ENCODE data around the gene PLEKHO1. TPM values are rescaled to one million over a fixed set of nuclear protein-coding genes. Genes with fewer than 3 reads are reported as not detected.
"Not testable (repeated sequence)": the region's sequence is repeated elsewhere in the genome, so short reads cannot be mapped to it uniquely, and the experiment has no call there.

PLEKHO1 gene
- 10 to 100 TPM; 41.4 to 67.8 (median 56.2) TPM for polyA plus RNA-seq (ENCODE audit: insufficient read length in 4 of 4)

- peak in 1 of 4 donors; percentile 56 for DNase-seq (ENCODE audit: low read depth in 4 of 4, low spot score in 2 of 4)
Observed at GRCh38 chr1:150149271-150150132, at the start of gene PLEKHO1. TSS of gene PLEKHO1 (plus strand) at chr1:150149916. CDS start at chr1:150150258, 342 bp downstream.

GRCh38 chr1:150102986-150103385, 46.7 kb upstream of the PLEKHO1 start:
- DNase-seq (ENCODE audit: low read depth in 4 of 4, low spot score in 2 of 4) = no peak

- no peak for DNase-seq (ENCODE audit: low read depth in 4 of 4, low spot score in 2 of 4)
Observed at GRCh38 chr1:150106341-150106740, 43.4 kb upstream of the PLEKHO1 start.

- DNase-seq (ENCODE audit: low read depth in 4 of 4, low spot score in 2 of 4) = no peak
Observed at GRCh38 chr1:150109586-150109985, 40.1 kb upstream of the PLEKHO1 start.

GRCh38 chr1:150110116-150110515, 39.6 kb upstream of the PLEKHO1 start:
- DNase-seq (ENCODE audit: low read depth in 4 of 4, low spot score in 2 of 4) = no peak

- no peak for DNase-seq (ENCODE audit: low read depth in 4 of 4, low spot score in 2 of 4)
Observed at GRCh38 chr1:150111670-150112069, 38.0 kb upstream of the PLEKHO1 start.

- DNase-seq (ENCODE audit: low read depth in 4 of 4, low spot score in 2 of 4) = no peak
Observed at GRCh38 chr1:150115121-150115520, 34.6 kb upstream of the PLEKHO1 start.

- no peak for DNase-seq (ENCODE audit: low read depth in 4 of 4, low spot score in 2 of 4)
Observed at GRCh38 chr1:150118716-150119115, 31.0 kb upstream of the PLEKHO1 start.

- DNase-seq (ENCODE audit: low read depth in 4 of 4, low spot score in 2 of 4) = no peak
Observed at GRCh38 chr1:150121236-150121862, 28.4 kb upstream of the PLEKHO1 start.

- DNase-seq (ENCODE audit: low read depth in 4 of 4, low spot score in 2 of 4) = no peak
Observed at GRCh38 chr1:150126811-150127210, 22.9 kb upstream of the PLEKHO1 start.

GRCh38 chr1:150127464-150127863, 22.3 kb upstream of the PLEKHO1 start:
- no peak for DNase-seq (ENCODE audit: low read depth in 4 of 4, low spot score in 2 of 4)

- DNase-seq (ENCODE audit: low read depth in 4 of 4, low spot score in 2 of 4) = no peak
Observed at GRCh38 chr1:150127868-150128267, 21.8 kb upstream of the PLEKHO1 start.

GRCh38 chr1:150132372-150132771, 17.3 kb upstream of the PLEKHO1 start:
- no peak for DNase-seq (ENCODE audit: low read depth in 4 of 4, low spot score in 2 of 4)

GRCh38 chr1:150134537-150134936, 15.2 kb upstream of the PLEKHO1 start:
- DNase-seq (ENCODE audit: low read depth in 4 of 4, low spot score in 2 of 4) = no peak

- not testable (repeated sequence) for DNase-seq (ENCODE audit: low read depth in 4 of 4, low spot score in 2 of 4)
Observed at GRCh38 chr1:150135400-150135799, 14.3 kb upstream of the PLEKHO1 start.

GRCh38 chr1:150138044-150138443, 11.7 kb upstream of the PLEKHO1 start:
- no peak for DNase-seq (ENCODE audit: low read depth in 4 of 4, low spot score in 2 of 4)

- DNase-seq (ENCODE audit: low read depth in 4 of 4, low spot score in 2 of 4) = no peak
Observed at GRCh38 chr1:150141452-150141851, 8.3 kb upstream of the PLEKHO1 start.

- DNase-seq (ENCODE audit: low read depth in 4 of 4, low spot score in 2 of 4) = no peak
Observed at GRCh38 chr1:150142083-150142482, 7.6 kb upstream of the PLEKHO1 start.

GRCh38 chr1:150144606-150145005, 5.1 kb upstream of the PLEKHO1 start:
- DNase-seq (ENCODE audit: low read depth in 4 of 4, low spot score in 2 of 4) = no peak

GRCh38 chr1:150146016-150146415, 3.7 kb upstream of the PLEKHO1 start:
- not testable (repeated sequence) for DNase-seq (ENCODE audit: low read depth in 4 of 4, low spot score in 2 of 4)

GRCh38 chr1:150146849-150147542, 2.7 kb upstream of the PLEKHO1 start:
- DNase-seq (ENCODE audit: low read depth in 4 of 4, low spot score in 2 of 4) = no peak
